Parathyroid adenoma (tissue), 2 donors: ENCODE results near the gene FAM168B.

ENCODE experiments used
- H2AFZ ChIP-seq: fragments of 300-600 bp; sonication (generic); one replicate; pipeline ENCODE4 v1.7.0; 2017; ENCODE audit warnings: antibody characterized with exemption, mild to moderate bottlenecking
- H3K27ac ChIP-seq: fragments of 300-600 bp; sonication (generic); one replicate; pipeline ENCODE4 v1.7.0; 2017
- H3K27me3 ChIP-seq: fragments of 300-600 bp; sonication (generic); one replicate; pipeline ENCODE4 v1.7.0; 2017; ENCODE audit warnings: low read length; ENCODE audit not compliant: control insufficient read depth, insufficient read depth
- H3K36me3 ChIP-seq: fragments of 300-600 bp; sonication (generic); one replicate; pipeline ENCODE4 v1.7.0; 2017; ENCODE audit warnings: low read length; ENCODE audit not compliant: control insufficient read depth, insufficient read depth
- H3K4me1 ChIP-seq: fragments of 300-600 bp; sonication (generic); one replicate; pipeline ENCODE4 v1.7.0; 2017; ENCODE audit warnings: control low read depth
- H3K4me2 ChIP-seq: fragments of 300-600 bp; sonication (generic); one replicate; pipeline ENCODE4 v1.7.0; 2017; ENCODE audit warnings: low read length
- H3K4me3 ChIP-seq: fragments of 300-600 bp; sonication (generic); one replicate; pipeline ENCODE4 v1.7.0; 2017; ENCODE audit warnings: low read depth, low read length
- H3K79me2 ChIP-seq: fragments of 300-600 bp; sonication (generic); one replicate; pipeline ENCODE4 v1.7.0; 2017; ENCODE audit warnings: control low read depth
- H3K9ac ChIP-seq: fragments of 300-600 bp; sonication (generic); one replicate; pipeline ENCODE4 v1.7.0; 2017; ENCODE audit warnings: mild to moderate bottlenecking
- H3K9me3 ChIP-seq: fragments of 300-600 bp; sonication (generic); one replicate; pipeline ENCODE4 v1.7.0; 2017; ENCODE audit warnings: low read length; ENCODE audit not compliant: control insufficient read depth
- TF ChIP-seq, protein P1 (sequence below): fragments of 300-600 bp; sonication (generic); IDR thresholded peaks from one replicate; pipeline ENCODE4 v1.7.0; 2017; ENCODE audit warnings: antibody characterized with exemption, mild to moderate bottlenecking
- donor health status: primary hyperparathyroidism.

Gene FAM168B

DNA sequence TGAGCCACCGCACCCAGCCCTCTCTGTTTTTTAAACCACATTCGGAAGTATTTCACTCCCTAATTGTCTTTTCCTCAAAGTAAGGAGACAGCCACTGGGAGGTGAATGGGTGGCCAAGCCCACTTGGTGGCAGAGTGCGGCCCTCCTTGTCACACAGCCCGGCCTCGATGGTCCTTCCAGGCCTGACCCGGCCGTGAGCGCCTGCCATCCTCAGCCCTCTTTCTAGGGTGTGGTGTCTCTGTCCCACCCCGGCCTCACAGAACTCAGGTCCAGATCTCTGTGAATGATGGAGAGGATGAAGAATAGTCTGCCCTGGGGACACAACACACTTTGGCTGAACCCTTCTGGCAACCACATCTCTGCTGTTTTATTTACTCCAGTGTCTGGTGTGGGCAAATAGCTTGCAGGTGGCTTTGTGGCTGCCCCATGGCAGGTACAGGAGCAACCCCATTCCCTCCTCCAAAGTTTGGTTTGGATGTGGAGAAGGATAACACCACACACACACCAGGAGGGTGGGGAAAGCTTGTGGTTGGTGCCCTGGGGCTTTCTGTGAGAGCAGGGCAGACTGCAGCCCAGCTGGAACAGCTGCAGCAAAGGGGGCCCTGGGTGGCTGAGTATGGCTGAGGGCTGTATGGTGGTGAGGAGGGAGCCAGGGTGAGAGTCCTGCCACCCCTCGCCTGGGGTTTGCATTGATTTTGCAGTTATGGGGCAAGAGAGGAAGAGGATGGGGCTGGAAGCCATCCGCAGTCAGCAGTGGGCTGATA lies 88.6 kb downstream of the FAM168B start:
- no peak overlapping the region for H3K9ac ChIP-seq
- H3K79me2 ChIP-seq, result no peaks in the 10 kb centered on the region
- TF ChIP-seq, protein P1, sequence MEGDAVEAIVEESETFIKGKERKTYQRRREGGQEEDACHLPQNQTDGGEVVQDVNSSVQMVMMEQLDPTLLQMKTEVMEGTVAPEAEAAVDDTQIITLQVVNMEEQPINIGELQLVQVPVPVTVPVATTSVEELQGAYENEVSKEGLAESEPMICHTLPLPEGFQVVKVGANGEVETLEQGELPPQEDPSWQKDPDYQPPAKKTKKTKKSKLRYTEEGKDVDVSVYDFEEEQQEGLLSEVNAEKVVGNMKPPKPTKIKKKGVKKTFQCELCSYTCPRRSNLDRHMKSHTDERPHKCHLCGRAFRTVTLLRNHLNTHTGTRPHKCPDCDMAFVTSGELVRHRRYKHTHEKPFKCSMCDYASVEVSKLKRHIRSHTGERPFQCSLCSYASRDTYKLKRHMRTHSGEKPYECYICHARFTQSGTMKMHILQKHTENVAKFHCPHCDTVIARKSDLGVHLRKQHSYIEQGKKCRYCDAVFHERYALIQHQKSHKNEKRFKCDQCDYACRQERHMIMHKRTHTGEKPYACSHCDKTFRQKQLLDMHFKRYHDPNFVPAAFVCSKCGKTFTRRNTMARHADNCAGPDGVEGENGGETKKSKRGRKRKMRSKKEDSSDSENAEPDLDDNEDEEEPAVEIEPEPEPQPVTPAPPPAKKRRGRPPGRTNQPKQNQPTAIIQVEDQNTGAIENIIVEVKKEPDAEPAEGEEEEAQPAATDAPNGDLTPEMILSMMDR, result no peak
- H3K4me3 ChIP-seq, result no peak overlapping the region
- H3K4me1 ChIP-seq, result no peaks in the 10 kb centered on the region
- no peak overlapping the region for H3K27ac ChIP-seq
- H3K36me3 ChIP-seq, result no peaks in the 10 kb centered on the region
- no peaks in the 10 kb centered on the region for H3K27me3 ChIP-seq
- H3K4me2 ChIP-seq, result no peak overlapping the region
- no peaks in the 10 kb centered on the region for H3K9me3 ChIP-seq
- H2AFZ ChIP-seq, result no peak overlapping the region

DNA sequence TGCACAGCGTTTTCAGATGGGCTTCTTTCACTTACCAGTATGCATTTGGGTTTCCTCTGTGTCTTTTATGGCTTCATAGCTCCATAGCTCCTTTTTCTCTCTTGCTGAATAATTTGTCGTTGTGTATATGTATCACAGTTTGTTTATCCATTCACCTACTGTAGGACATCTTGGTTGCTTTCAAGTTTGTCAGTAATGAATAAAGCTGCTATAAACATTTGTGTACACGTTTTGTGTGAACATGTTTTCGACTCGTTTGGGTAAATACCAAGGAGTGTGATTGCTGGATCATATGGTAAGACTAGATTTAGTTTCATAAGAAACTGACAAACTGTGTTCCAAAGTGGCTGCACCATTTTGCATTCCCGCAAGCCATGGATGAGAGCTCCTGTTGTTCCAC lies 94.7 kb downstream of the FAM168B start:
- Histone ChIP-seq H3K9me3 (no peaks in the 10 kb centered on the region), H2AFZ (no peak overlapping the region), H3K36me3 (no peaks in the 10 kb centered on the region), H3K79me2 (no peaks in the 10 kb centered on the region), H3K9ac (no peak overlapping the region), H3K27me3 (no peaks in the 10 kb centered on the region), H3K4me3 (no peak overlapping the region), H3K4me2 (no peak overlapping the region), H3K27ac (no peak overlapping the region), H3K4me1 (no peaks in the 10 kb centered on the region)
- TF ChIP-seq, protein P1, result no peak
